HG03469 (cell line): ENCODE results near the gene STIMATE.

ENCODE experiments used
- ATAC-seq: cut with Tn5 transposase; IDR thresholded peaks from one replicate; pipeline ENCODE4 v1.9.1; 2021; ENCODE audit warnings: mild to moderate bottlenecking, moderate library complexity, moderate number of reproducible peaks; ENCODE audit not compliant: unreplicated experiment

Gene STIMATE

GRCh38 chr3:52824037-52824436, 73.3 kb downstream of the STIMATE start:
- ATAC-seq: no peak

DNA sequence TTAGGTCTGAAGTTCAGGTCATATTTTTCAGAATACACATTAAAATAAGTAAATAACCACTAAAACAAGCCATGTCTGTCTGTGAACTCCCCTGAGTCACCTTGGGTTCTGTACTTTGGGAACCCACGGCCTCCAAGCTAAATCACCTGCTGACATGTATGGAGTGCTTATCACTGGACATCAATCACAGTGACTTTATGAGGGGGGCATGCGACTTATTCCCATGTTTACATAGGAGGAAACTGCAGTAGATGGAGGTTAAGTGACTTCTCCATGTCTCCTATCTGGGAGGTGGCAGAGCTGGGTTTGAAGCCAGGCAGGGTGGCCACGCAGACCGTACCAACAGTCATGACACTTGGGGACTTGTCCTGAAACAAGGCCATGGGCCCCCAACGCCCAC, 75.0 kb downstream of the STIMATE start:
- no peak for ATAC-seq

DNA sequence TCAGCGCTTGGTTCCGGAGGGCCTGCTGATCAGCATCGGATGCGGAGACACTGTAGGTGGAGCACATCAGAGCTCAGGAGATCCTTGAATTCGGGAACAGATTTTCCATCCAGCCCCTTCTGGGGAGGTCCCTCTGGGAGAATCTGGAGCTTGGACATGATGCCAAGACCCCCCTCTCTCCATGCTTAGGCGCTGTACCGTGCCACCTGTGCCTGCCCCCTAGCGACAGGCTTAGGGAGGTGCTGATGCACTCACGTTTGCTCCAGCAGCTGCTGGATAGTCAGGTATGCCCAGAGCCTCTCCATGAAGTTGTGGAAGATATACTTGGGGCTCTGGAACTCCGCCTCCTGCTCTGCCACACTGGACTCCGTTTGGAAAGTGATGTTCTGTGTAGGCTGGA, 76.6 kb downstream of the STIMATE start:
- no peak for ATAC-seq

- no peak for ATAC-seq
Measured at GRCh38 chr3:52819936-52820335, 77.4 kb downstream of the STIMATE start.

- no peak for ATAC-seq
Measured at GRCh38 chr3:52817860-52818259, 79.5 kb downstream of the STIMATE start.

- no peak for ATAC-seq
Measured at GRCh38 chr3:52817221-52817620, 80.1 kb downstream of the STIMATE start.

GRCh38 chr3:52816654-52817053, 80.7 kb downstream of the STIMATE start:
- ATAC-seq: no peak

DNA sequence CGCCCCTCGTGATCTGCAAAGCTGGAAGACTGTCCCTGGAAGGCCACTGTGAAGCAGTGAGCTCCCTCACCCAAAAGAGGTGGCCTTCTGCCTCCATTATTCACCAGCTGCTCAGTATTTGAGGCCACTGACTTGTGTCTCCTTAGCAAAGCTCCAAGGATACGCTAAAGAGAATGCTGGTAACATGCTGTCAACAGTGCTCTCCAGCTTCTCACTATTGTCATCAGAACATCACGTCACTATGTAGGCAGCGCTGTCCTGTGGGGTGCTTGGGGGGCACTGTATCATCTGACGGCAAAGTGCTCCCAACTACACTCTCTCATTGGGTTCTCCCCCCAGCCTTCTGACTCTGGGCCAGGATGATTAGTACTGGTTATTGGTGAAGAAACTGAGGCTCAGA, 81.1 kb downstream of the STIMATE start:
- ATAC-seq: no peak

GRCh38 chr3:52813810-52814209, 83.5 kb downstream of the STIMATE start:
- ATAC-seq: no peak

DNA sequence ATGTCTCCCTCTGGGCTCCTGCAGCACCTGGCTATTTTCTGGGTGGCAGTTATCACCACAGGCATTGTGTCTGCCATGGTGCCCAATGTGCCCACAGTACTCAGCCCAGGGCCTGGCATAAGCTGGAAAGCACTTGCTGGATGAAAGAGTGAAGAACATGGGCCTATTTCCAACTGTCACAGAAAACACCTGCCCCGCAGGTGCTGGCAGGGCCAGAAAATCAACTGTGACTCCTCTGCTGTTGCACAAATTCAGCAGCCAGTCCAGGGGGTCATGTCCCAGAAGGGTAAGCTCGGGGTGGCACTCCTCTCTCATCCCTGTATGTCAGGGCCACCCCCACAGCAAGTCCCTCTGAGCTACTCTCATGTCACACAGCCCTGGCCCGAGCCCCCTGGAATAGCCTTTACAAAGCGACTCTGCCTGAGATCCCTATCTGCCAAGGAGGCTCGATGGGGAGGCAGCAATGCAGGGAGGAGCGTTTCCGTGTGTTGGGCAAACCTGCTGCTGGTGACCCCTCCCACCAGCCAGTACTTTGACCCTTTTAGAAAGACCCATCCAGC, 85.8 kb downstream of the STIMATE start:
- ATAC-seq: no peak

GRCh38 chr3:52810923-52811322, 86.4 kb downstream of the STIMATE start:
- no peak for ATAC-seq

DNA sequence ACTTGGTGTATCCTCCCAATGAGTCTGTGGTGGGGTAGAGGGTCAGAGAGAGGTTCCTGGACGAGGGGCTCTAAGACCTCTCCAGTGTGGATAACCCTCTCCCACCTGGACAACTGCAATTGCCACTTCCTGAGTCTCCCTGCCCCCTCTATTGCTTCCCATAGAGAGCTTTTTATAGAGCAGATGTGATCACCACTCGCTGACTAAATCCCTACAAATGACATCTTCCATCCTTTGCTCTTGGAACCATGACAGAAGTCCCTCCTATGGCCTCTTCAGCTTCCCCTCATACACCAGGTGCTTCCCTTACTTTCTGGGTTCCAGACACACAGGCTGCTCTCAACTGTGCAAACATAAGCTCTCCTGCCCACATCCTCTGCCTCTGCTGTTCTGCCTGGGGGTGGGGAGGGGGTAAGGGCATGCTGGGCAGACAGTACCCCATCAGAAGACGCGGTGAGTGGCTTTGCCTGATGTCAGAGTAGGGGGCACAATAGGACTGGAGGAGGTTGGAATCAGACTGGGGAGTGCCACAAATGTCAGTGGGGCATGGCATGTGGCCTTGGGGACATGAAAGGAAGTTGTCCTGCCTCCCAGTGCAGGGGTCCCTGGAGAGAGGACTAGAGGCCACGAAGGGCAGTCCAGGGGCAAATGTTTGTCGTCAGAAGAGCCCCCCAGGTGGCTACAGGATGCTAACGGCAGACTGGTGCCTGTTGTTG, 87.5 kb downstream of the STIMATE start:
- no peak for ATAC-seq

GRCh38 chr3:52809149-52809548, 88.2 kb downstream of the STIMATE start:
- no peak for ATAC-seq

- no peak for ATAC-seq
Measured at GRCh38 chr3:52805270-52806039, 91.9 kb downstream of the STIMATE start.

DNA sequence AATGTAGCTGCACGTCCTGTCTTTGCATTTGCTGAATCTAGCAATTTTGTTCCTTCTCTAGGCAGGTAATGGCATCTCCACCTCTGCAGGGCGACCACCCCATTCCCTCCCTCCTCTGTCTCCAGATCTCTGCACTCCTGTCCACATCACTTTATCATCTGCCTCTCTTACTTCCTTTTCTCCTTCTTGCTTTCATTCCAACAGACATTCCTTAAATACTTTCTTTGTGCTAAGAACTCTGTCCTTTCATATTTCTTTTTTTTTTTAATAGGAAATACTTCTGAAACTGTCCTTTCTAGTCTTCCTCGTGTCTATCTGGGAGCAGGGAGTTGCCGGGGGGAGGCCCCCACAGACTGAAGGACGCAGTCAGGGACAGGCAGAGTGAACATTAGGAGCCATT, 95.5 kb downstream of the STIMATE start:
- ATAC-seq: no peak

DNA sequence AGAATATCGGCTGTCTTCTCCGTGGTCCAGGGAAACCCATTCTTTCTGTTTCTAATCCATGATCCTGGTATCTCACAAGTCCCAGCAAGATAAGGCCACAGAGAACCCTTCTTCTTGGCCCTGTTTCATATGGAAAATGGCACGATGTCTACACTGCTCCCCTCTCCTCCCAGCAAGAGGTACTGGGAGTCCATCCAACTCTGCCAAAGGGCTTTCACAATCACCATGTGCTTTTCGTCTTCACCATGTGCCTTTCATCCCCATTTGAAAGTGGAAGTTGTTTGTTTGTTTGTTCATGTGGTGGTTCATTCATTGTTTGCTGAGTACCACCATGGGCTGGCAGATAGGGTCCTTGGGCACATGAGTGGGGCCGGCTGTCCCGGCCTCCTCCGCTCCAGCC, 97.3 kb downstream of the STIMATE start:
- ATAC-seq: no peak

DNA sequence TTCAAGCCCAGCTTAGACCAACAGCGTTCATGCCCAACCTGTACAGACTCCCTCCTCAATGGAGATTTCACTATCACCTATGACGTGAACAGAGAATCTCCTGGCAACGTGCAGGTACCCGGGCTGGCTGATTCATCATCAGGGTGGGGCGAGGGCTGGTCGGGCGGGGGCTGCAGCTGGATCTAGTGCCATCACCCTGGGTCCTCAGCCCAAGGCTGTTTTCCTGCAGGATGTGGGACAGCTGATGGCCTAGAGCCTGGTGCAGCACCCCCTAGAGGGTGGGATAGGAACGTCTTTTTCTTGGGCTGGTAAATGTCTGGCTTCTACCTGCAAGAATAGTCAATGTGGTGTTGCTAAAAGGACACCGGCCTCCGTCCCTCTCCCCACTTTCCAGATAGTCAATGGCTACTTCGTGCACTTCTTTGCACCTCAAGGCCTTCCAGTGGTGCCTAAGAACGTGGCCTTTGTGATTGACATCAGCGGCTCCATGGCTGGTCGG, 98.3 kb downstream of the STIMATE start:
- no peak for ATAC-seq

DNA sequence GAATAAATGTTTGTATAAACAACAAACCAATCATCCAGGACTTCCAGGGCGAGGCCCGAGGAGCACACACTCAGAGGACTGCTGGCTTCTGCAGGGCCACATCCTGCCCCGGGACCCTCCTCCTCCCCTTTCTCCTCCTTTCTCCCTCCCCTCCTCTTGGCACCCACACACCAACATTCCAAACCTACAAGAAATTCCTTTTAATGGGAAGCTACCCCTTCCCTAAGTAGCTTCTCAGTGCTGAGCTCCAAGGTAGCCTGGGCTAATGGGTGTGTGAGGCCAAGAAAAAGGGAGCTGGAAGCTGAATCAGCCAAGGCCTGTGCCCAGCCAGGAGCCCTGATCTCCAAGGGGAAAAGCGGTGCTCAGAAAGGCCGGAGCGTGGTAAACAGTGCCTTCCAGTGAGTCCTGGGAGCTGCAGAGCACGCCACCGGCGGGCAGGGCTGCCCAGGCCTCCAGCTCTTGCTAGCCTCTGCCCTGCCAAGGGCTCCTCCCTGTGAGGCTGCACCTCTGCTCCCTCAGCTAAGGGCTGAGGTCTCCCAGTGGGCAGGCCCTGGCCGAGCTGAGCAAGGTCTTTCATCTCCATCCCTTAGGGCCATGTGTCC, 98.9 kb downstream of the STIMATE start:
- ATAC-seq: no peak

GRCh38 chr3:52796411-52796810, 100.9 kb downstream of the STIMATE start:
- ATAC-seq: no peak

DNA sequence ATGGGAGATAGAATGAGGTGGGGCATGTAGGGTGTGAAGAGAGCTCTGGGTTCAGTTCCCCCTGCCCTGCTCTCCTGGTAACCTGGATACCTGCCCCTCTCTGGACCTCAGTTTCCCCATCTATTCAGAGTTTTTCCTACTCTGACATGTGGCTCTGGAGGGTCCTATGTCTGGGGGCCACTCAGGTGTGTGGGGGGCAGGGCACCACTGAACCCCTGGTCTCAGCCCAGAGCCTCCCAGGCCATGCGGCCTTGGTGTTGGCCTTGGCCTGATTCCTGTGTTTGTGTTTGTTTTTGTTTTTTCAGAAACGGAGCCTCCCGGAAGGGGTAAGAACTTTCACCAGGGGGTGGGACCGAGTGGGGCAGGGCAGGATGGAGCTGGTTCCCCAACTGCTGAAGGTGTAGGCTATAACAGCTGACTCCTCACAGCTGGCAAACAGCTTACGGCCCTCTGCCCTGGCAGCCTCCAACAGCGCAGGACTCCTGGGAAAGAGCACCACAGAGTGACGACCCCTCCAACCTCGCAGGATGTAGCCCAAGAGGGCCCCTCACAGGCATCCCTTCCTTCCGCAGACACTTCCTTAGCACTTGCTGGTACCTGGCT, 101.9 kb downstream of the STIMATE start:
- no peak for ATAC-seq

GRCh38 chr3:52794612-52795099, 102.7 kb downstream of the STIMATE start, which contains the start of gene ITIH3:
Gene ITIH3, plus strand, starts transcription at chr3:52794796. Its CDS starts 8 bp downstream, at chr3:52794804.
- ATAC-seq: no peak
